ENCODE results near the gene HABP2.

The HABP2 gene

DNA sequence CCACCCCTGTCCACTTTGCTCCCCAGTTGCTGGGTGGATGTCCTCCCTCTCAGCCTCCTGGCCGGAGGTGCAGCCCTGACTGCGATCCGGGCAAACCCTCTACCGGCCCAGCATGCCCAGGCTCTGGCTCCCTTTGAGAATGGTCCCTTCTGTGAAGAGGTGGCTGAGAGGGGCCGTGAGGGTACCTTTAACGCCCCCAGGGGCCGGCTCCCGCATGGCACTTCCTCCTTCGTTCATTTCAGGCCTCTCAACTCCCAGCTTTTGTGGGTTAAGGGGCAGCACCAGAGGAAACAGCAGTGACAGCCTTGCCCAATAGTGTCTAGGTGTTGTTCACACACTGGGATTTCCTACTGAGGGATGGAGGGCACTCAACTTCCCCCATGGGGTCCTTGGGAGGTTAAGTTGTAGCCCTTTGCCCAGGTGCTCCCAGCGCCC lies 33.2 kb upstream of the HABP2 start:
- POLR2A ChIA-PET (ENCODE audit: low non-redundant PET), result no interaction called here
- H3K27ac ChIP-seq, result no peak overlapping the region
- no peak for DNase-seq (ENCODE audit: low spot score)
- CTCF ChIA-PET, result interaction anchor here (0.5 to 2.1 kb wide), 2 partner anchors 13 to 136 kb away, joined by 3 to 8 read pairs; no protein-coding TSS in a partner anchor
- TF ChIP-seq, protein P1, sequence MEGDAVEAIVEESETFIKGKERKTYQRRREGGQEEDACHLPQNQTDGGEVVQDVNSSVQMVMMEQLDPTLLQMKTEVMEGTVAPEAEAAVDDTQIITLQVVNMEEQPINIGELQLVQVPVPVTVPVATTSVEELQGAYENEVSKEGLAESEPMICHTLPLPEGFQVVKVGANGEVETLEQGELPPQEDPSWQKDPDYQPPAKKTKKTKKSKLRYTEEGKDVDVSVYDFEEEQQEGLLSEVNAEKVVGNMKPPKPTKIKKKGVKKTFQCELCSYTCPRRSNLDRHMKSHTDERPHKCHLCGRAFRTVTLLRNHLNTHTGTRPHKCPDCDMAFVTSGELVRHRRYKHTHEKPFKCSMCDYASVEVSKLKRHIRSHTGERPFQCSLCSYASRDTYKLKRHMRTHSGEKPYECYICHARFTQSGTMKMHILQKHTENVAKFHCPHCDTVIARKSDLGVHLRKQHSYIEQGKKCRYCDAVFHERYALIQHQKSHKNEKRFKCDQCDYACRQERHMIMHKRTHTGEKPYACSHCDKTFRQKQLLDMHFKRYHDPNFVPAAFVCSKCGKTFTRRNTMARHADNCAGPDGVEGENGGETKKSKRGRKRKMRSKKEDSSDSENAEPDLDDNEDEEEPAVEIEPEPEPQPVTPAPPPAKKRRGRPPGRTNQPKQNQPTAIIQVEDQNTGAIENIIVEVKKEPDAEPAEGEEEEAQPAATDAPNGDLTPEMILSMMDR (conservative IDR thresholded peaks at IDR 0.05; ENCODE audit: low read depth), result no peak

DNA sequence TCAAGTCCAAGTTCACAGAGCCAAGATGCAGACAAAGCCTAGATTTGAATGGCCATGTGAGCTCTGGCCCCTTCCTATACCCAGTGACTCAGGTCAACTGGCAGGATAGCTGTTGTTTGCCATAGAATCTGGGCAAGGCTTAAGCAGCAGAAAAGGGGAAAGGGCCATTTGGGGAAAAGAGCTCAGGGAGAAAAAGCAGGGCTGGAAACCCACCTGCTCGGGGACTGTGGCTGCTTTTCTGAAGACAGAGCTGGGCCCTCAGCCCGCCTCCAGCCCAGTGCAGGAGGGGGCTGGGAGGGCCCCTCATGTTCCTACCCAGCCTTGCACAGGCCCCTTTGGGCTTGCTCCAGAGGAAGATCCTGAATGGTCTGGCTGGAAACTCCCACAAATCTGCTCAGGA lies 32.6 kb upstream of the HABP2 start:
- DNase-seq (ENCODE audit: low spot score), result no peak
- H3K27ac ChIP-seq, result no peak overlapping the region
- ChIA-PET POLR2A (ENCODE audit: low non-redundant PET) (no interaction called here), CTCF (interaction anchor here (0.5 to 2.3 kb wide), 6 partner anchors 14 to 137 kb away, joined by 3 to 21 read pairs (median 6); no protein-coding TSS in a partner anchor)
- TF ChIP-seq, protein P1 (conservative IDR thresholded peaks at IDR 0.05; ENCODE audit: low read depth), result no peak

DNA sequence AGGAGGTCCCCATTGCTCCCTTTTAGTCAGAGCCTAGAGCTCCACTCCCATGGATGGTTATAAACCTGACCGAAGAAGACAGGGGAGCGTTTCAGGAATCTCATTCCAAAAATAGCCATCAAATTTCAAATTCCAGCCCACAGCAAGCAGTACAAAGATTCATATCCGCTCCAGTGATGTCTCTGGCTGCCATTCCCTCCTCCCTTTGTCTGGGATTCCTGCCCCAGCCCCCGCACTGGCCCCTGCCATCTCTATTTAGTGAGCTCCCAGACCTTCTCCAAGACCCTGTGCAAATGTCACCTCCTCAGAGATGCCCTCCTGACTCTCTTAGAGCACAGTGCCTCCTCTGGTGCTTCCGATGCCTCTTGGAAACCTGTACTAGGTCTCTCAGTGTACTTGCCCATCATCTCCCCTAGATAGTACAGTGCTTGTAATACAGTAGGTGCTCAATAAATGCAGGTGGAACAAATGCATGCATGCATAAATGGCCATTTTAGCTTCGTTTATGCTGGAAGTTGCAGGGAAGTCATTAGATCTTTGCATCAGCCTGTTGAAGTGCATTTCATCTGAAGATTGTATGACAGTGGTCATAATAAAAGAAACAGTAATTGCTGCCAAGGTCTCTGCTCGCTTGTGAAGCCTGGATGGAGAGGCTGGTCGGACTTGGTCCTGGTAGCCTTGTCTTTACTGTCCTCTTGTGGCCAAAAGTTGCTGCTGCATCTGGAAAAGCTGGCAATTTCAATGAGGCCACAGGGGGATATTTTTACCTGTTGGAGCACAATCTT lies 32.0 kb upstream of the HABP2 start:
- CTCF ChIA-PET, result interaction anchor here (0.5 to 2.3 kb wide), 25 partner anchors 14 to 1170 kb away, joined by 3 to 21 read pairs (median 4); no protein-coding TSS in a partner anchor
- DNase-seq (ENCODE audit: low spot score), result peak; percentile 77
- POLR2A ChIA-PET (ENCODE audit: low non-redundant PET), result no interaction called here
- TF ChIP-seq, protein P1 (conservative IDR thresholded peaks at IDR 0.05; ENCODE audit: low read depth), result peak; percentile 97
- H3K27ac ChIP-seq, result no peak overlapping the region

DNA sequence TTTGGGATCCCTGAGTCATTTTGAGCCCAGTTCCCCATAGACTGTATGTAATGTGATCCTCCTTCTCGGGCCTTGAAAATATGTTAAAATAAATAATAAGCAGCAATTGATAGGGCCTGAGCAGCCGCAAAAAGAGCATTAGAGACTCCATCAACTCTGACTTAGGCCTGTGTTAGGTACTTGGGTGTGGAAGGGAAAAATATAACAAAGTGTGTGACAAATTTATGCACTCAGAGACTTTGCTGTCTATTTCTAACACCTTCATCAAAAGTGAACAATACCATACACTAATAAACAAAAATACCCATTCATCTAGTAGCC lies 31.4 kb upstream of the HABP2 start:
- no peak overlapping the region for H3K27ac ChIP-seq
- TF ChIP-seq, protein P1 (conservative IDR thresholded peaks at IDR 0.05; ENCODE audit: low read depth), result peak; percentile 64
- CTCF ChIA-PET, result interaction anchor here (0.5 to 2.3 kb wide), 22 partner anchors 15 to 1171 kb away, joined by 3 to 21 read pairs (median 4); no protein-coding TSS in a partner anchor
- DNase-seq (ENCODE audit: low spot score), result no peak
- POLR2A ChIA-PET (ENCODE audit: low non-redundant PET), result no interaction called here

DNA sequence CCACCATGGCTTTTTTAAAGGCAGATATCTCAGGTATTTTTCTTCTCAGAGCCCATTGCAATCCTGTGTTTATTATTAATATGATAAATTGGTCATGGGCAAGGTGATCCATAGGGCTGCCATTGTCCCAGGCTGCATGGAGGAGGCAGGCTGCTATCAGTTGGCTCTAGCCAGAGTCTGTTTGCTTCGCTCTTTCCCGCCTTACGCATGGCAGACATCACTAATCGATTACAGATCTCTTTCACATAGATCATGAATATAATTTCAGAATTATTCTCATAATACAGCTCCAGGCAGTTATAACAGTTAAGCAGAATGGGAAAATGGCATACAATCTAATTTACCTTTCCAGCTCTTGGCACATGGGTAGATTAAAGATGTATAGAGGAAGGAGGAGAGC lies 30.4 kb upstream of the HABP2 start:
- ChIA-PET POLR2A (ENCODE audit: low non-redundant PET) (no interaction called here), CTCF (interaction anchor here (0.6 to 2.3 kb wide), 3 partner anchors 41 to 1714 kb away, joined by 3 to 21 read pairs (median 3); no protein-coding TSS in a partner anchor)
- no peak for DNase-seq (ENCODE audit: low spot score)
- TF ChIP-seq, protein P1 (conservative IDR thresholded peaks at IDR 0.05; ENCODE audit: low read depth), result no peak
- no peak overlapping the region for H3K27ac ChIP-seq

DNA sequence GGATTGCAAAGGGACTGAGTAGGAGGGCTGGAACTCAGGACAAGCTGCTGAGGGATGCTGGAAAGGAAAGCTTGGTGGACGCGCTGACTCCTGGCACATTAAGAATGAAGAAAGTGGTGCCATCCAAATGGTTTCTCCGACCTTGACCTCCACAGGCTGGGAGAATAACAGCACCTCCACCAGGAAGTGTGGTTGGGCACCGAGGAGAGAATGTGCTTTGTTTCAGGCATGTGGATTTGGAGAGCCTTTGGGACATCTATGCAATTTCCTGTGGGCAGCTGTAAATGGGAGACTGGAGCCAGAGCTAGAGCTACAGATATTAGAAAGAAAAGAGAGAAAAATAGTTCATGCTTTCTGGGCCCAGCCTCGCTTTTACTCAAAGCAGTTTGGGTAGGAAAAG lies 29.8 kb upstream of the HABP2 start:
- CTCF ChIA-PET, result interaction anchor here (0.6 kb wide), 1 partner anchor 41 kb away, joined by 5 read pairs; no protein-coding TSS in a partner anchor
- H3K27ac ChIP-seq, result no peak overlapping the region
- TF ChIP-seq, protein P1 (conservative IDR thresholded peaks at IDR 0.05; ENCODE audit: low read depth), result no peak
- no peak for DNase-seq (ENCODE audit: low spot score)
- POLR2A ChIA-PET (ENCODE audit: low non-redundant PET), result no interaction called here
